ENCODE results near the gene STARD6.
"Not testable (repeated sequence)": the region's sequence is repeated elsewhere in the genome, so short reads cannot be mapped to it uniquely, and the experiment has no call there.

The STARD6 gene

DNA sequence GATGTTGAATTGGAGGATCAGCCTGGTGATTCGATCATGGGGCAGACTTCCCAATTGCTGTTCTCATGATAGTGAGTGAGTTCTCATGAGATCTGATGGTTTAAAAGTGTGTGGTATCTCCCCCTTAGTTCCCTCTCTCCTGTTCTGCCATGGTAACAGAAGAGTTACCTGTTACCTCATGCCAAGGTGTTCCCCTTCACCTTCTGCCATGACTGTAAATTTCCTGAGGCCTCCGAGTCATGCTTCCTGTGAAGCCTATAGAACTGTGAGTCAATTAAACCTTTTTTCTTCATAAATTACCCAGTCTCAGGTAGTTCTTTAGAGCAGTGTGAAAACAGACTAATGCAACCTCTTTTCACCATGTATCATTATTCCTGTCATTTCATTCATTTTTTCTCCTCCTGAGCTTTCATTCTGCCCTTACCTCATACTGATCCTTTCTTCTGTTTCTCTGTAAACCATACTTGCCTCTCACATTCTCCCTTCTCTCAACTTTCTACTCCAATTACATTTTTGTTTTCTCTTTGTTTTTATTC, 22.0 kb downstream of the STARD6 start:
- DNase-seq: no peak

DNA sequence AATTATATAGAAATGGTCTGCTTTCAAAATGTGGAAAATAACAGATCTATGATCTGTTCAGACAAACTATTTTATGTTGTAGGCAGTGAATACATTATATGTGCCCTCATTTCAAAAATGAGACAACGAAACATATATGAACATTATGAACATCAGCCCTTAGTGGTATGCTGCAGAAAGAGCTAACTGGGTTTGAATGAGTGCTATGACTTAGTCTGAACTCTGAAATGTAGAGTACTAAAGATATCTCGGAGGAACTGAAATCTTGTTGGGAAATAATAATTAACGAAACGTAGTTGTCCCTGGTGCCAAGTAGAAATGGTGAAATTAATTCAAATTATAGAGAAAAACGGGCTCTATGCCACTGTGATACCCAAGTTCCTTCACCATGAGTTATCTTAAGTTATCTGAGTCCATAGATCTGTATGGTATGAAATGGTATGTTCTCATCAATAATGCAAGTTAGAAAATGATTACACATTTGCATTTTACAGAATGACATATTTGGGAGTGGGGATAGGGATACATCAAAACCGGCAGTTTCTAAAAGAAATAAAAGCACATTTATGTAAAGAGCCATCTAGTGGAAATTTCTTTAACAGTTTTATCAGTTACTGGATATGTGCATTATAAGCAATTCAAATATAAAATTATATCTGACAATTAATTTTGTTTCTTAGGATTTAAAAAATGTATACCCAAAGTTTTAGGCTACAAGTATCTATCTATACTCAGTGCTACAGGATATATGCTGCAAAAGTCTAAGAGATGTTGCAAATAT, 26.7 kb downstream of the STARD6 start:
- no peak for DNase-seq

DNA sequence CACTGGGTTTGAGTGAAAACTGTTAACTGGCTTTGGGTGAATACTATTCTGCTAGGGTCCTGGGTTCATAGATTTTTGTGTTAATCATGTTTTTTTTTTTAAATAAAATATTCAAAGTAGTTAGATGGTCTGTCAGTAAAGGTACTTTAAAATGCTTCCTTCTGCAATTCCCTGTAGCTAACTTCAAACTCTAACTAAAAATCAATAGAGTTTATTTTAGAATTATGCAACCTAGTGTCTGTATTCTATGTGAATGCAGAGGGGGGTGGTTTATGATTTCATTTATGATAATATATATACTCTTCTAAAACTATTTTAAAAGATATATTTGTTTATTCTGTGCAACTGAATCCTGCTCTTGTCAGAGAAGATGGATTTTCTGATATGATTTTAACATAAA, 27.9 kb downstream of the STARD6 start:
- no peak for DNase-seq

DNA sequence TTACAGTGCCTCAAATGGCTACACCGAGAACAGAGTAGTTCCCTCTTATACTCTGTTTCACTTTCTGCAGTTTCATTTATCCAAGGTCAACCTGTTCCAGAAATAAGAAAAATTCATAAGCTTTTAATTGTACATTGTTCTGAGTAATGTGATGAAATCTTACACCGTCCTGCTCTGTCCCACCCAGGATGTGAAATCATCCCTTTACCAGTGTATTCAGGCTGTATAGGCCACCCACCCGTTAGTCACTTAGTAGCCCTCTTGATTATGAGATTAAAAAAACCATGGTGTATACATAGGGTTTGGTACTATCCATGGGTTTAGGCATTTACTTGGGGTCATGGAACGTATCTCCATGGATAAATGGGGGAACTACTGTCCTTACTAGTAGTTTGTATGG, 29.8 kb downstream of the STARD6 start:
- no peak for DNase-seq

DNA sequence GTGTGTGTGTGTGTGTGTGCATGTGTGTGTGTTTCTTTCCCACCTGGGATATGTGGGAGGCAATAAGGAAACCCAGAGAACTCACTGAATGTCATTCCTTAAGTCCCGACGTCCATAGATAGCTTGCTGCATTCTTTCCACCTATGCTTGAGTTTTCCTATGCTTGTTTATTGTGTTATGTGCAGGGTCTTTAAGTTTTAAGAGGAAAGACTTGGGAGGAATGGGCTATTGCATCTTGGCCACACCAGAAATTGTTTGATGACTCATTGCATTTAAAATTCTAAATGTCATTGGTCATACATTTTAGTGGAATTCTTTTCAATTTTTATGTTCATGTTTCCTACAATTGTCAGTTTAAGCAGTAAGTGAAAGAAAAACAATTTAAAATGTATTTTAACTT, 33.7 kb downstream of the STARD6 start:
- DNase-seq: no peak

DNA sequence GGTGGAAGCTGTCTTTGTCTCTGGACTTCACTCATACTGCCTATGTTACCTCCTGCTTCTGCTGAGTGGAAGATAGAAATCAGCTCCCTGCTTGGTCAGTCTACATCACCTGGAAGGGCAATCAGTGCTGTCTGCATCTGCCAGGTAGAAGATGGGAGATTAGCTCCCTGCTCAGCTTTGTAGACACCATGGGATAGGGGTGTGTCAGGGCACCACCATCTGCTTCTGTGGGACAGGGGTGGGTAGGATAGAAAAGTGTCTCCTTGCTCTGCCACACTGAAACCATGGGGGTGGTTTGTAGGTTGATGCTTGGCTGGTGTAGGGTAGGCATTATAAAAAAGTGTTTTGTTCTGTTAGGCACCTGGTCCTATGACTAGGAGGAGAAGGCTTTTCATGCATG, 34.1 kb downstream of the STARD6 start:
- DNase-seq: no peak

DNA sequence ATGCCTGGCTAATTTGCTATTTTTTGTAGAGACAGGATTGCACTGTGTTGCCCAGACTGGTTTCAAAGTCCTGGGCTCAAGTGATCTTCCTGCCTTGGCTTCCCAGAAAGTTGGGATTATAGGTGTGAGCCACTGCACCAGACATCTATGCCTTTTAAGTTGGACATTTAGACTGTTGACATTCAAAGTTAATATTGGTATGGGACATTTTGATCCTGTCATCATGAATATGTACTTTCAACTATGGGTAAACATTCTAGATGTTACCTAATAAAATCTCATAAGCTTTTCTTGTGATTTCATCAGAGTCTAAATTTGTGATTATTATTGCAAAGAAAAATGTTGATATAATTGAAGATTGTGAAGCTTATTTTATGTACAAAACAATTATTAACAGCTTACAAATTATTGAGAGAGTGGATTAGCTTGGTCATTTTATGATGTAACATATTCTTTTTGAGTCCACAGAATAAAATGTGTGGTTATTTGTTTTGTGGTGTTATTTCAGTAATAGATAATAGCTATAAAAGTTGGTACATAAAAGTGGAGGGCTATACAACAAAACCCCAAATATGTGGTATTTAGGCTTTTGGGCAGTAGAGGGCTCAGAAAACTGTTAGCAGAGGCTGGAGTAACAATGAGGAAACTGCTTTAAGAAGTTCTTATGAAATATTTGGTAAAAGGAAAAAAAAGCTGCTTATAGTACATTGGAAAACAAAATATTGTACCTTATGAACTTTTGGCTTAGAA, 41.4 kb downstream of the STARD6 start:
- no peak for DNase-seq

DNA sequence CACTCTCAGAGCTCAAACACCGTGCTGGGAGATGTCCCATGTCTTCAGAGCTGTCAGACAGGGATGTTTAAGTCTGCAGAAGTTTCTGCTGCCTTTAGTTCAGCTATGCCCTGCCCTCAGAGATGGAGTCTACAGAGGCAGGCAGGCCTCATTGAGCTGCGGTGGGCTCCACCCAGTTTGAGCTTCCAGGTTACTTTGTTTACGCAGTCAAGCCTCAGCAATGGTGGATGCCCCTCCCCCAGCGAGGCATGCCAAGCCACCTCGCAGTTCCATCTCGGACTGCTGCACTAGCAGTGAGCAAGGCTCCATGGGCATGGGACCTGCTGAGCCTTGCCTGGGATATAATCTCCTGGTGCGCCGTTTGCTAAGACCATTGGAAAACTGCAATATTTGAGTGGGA, 48.1 kb downstream of the STARD6 start:
- not testable (repeated sequence) for DNase-seq

DNA sequence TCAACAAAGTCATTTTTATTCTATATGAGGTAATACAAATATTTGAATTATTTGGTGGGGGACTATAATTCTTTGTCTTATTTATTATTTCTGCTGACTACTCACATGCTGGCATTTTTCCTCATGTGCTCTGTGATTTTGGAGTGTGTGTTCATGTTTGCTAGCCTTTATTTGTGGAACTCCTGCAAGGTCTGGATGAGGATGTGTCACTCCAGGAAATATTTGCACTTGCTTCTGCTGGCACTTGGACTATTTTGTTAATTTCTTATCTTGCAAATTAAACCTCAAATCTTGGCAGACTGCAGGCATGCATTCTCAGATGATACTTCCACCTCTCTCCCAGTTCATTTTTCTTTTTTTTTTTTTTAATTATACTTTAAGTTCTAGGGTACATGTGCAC, 54.2 kb downstream of the STARD6 start:
- no peak for DNase-seq

DNA sequence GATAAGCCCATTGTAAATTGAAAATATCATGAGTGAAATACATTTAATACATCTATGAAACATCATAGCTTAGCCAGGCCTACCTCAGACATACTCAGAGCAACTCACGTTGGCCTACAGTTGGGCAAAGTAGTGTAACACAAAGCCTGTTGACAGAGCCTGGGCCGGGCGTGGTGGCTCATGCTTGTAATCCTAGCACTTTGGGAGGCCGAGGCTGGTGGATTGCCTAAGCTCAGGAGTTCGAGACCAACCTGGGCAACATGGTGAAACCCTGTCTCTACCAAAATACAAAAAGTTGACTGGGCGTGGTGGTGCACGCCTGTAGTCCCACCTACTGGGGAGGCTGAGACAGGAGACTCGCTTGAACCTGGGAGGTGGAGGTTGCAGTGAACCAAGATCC, 58.7 kb downstream of the STARD6 start:
- not testable (repeated sequence) for DNase-seq

DNA sequence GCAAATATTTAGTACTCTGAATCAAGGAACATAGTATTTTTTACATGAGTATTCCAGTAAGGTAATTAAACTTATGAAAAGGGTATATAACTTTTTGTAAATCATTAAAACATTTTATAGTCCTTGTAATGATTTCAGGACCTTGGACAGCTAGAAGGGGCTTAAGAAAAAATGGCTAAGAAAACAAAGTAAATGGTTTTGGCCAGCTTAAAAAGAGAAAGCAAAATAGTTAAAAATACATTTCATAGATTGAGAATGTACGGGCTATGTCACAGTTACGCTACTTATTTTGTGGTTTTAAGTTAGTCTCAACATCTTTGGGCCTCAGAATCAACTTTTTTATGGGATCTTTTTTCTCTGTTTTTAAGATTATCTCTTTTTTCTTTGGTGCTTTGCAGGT, 61.6 kb downstream of the STARD6 start:
- no peak for DNase-seq

DNA sequence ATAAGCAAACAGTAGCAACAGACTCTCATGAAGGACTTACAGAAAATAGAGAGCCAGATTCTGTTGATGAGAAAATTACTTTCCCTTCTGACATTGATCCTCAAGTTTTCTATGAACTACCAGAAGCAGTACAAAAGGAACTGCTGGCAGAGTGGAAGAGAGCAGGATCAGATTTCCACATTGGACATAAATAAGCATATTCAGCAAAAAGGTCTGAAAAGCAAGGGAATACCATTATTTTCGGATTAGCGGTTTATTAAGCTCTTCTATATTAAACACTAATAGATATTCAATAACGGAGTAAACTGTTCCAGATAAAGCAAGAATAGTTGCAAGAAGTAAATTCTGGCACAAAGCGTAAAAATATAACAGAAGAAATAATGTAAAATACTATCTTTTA, 63.4 kb downstream of the STARD6 start:
- DNase-seq: no peak

DNA sequence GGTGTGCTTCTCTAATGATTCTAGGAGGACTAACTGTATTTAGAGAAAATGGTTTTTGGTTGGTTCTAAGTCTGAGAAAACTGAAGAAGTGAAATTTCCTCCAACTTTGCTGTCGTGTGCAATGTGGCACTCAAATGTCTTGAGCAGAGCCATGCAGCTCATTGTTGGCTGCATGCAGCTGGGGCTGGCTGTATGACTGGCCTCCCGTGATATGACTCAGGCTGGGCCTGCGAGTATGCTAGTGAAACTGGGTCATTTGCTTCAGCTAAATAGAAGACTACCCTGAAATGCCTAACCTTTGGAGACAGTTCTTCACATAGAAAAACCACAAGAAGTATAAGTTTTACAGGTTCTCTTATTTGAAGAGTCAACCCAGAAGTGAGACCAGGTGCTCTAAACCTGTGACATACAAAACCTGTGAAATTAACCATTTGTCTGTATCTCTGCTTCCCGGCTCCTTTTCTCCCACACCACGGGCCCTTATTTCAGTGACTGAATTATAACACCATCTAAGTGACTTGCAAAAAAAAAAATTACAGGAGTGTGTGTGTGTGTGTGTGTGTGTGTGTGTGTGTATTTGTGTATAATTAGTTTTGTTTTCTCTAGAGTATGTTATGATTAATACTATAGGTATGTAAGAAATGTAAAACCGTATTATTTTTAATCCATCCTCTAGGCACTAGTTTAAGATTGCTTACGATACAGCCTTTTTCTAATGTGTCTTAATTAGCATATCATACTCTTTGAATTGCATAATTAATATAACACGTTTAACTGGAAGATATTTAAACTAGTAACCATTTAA, 72.5 kb downstream of the STARD6 start:
- DNase-seq: peak; percentile 96

DNA sequence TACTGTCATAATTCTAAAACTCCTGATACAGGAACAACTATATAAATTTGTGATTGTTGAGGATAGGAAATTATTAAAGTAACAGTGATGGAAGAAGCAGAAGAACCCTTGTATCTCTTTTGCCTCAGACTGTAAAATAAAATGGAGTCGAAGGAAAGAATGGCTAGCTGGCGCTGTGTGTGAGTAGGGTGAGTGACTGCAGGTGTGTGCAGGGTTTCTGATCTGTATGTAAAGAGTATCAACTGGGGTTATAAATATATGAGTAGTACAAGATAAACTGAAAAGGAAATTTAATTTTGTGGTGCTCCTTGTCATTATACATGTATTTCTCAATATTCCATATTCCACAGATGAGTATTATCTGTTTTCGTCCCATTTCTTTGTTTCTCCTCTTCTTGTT, 73.1 kb downstream of the STARD6 start:
- DNase-seq: no peak

DNA sequence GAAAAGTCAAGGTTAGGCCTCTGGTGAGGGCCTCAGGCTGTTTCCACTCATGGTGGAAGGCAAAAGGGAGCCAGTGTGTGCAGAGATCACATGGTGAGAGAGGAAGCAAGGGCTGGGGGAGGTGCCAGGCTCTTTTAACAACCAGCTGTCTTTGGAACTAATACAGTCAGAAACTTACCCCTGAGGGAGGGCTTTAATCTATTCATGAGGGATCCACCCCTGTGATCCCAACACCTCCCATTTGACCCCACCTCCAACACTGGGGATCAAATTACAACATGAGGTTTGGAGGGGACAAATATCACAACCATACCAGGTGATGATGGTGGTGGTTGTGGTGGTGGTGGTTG, 77.5 kb downstream of the STARD6 start:
- DNase-seq: no peak

DNA sequence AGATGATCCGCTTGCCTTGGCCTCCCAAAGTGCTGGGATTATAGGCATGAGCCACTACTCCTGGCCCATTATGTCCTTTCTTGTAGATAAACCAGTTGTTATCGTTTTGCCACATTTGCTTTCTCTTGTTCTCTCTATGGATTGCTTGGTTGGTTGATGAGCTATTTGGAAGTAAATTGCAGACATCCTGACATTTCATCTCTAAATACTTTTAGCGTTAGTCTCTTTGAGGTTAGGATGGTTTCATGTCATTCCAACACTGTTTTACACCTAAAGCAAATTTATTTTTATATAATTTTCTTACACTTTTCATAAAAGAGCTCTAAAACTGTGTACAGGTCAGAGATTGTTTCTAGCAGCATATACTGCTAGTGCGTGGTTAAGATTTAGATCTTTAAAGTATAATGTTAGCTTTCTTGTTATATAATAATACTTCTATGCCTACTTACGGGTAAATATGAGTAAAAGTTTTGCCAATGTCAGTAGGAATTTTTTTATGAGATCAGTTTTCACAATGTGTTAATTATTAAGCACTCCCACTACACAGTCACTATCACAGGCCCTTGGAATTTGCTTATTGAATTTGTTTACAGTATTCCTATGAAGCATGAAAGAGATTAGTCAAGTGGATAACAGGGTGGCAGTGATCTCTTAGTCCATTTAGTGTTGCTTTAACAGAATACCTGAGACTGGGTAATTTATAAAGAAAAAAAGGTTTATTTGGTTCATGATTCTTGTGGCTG, 78.0 kb downstream of the STARD6 start:
- DNase-seq: no peak

DNA sequence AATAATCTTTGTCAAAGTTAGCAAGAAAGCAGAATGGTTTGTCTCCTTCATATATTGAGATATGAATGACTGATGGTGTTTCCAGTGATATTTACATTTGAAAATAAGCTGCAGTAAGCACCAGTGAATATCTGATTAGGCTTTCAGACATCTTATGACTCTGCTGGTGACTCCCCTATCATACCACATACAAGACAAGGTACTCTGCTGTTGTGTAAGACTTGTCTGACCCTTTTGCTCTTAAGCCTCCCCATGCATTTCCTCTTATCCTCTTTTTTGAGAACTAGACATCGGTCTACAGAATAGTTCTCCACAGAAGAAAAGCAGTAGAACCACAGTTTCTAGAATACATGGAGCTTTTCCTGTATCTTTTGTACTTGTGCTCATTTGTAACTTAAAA, 79.0 kb downstream of the STARD6 start:
- no peak for DNase-seq

DNA sequence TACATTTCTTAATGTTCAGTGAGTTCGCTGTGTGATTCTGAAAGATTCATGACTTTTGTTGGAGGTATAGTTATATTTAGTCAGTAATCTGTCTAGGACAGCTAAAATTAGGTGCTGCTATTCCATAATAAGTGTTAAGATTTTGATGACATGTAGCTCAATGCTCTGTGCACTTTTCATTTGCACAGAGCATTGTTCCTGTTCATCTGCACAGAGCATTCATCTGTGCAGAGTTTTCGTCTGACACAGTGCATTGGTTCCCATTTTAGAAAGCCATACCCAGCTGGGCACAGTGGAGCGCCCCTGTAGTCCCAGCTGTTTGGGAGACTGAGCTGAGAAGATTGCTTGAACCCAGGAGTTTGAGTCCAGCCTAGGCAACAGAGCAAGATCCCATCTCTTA, 79.8 kb downstream of the STARD6 start:
- no peak for DNase-seq
